Mucosa of stomach (tissue), 1 donor: ENCODE measurements around the gene TTL.

Source experiments
- H3K27me3 ChIP-seq: one replicate; pipeline ENCODE4 v1.7.0; 2013; ENCODE audit warnings: mild to moderate bottlenecking, low read length; ENCODE audit not compliant: control insufficient read depth, insufficient read depth
- H3K36me3 ChIP-seq: one replicate; pipeline ENCODE4 v1.7.0; 2013; ENCODE audit warnings: low read length; ENCODE audit not compliant: control insufficient read depth, insufficient read depth
- H3K4me1 ChIP-seq: one replicate; pipeline ENCODE4 v1.7.0; 2013; ENCODE audit warnings: mild to moderate bottlenecking, low read length; ENCODE audit not compliant: control insufficient read depth, insufficient read depth
- H3K4me3 ChIP-seq: one replicate; pipeline ENCODE4 v1.7.0; 2013; ENCODE audit warnings: low read length
- H3K9ac ChIP-seq: one replicate; pipeline ENCODE4 v1.7.0; 2013; ENCODE audit warnings: mild to moderate bottlenecking, low read length, moderate library complexity
- H3K9me3 ChIP-seq: one replicate; pipeline ENCODE4 v1.7.0; 2013; ENCODE audit warnings: mild to moderate bottlenecking, low read length, moderate library complexity; ENCODE audit not compliant: control insufficient read depth
- donor health status: Pancreatic carcinoma.

The TTL gene

GRCh38 chr2:112449854-112450253, 32.1 kb upstream of the TTL start:
- H3K4me1 ChIP-seq = no peaks in the 10 kb centered on the region
- no peak overlapping the region for H3K4me3 ChIP-seq
- no peak overlapping the region for H3K9ac ChIP-seq
- no peaks in the 10 kb centered on the region for H3K27me3 ChIP-seq
- no peaks in the 10 kb centered on the region for H3K36me3 ChIP-seq
- no peaks in the 10 kb centered on the region for H3K9me3 ChIP-seq

- Histone ChIP-seq H3K27me3 (no peaks in the 10 kb centered on the region), H3K4me1 (no peaks in the 10 kb centered on the region), H3K36me3 (no peaks in the 10 kb centered on the region), H3K9me3 (no peaks in the 10 kb centered on the region), H3K9ac (no peak overlapping the region), H3K4me3 (no peak overlapping the region)
Measured at GRCh38 chr2:112451317-112451716, 30.6 kb upstream of the TTL start.

GRCh38 chr2:112454586-112454985, 27.4 kb upstream of the TTL start:
- Histone ChIP-seq H3K9me3 (no peaks in the 10 kb centered on the region), H3K4me3 (no peak overlapping the region), H3K4me1 (no peaks in the 10 kb centered on the region), H3K27me3 (no peaks in the 10 kb centered on the region), H3K36me3 (no peaks in the 10 kb centered on the region), H3K9ac (no peak overlapping the region)

DNA sequence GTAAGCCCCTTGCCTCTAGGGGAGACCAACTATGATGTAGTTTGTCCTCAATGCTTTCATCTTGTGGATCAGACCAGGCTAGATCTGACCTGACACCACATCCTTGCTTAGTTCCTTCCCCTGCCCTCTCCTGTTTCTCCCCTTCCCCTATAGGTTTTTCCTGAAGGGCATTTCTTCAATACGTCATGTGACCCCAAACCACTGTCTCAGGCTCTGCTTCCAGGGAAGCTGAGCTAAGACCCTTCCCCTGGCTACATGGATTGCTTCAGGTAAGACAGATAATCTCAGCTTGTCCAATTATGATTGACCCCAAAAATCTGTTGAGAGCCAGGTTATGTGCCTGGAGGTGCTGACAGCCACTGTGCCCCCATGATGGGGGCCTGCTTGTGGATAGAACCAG, 22.6 kb upstream of the TTL start:
- Histone ChIP-seq H3K9ac (no peak overlapping the region), H3K9me3 (no peaks in the 10 kb centered on the region), H3K4me1 (no peaks in the 10 kb centered on the region), H3K4me3 (no peak overlapping the region), H3K27me3 (no peaks in the 10 kb centered on the region), H3K36me3 (no peaks in the 10 kb centered on the region)

DNA sequence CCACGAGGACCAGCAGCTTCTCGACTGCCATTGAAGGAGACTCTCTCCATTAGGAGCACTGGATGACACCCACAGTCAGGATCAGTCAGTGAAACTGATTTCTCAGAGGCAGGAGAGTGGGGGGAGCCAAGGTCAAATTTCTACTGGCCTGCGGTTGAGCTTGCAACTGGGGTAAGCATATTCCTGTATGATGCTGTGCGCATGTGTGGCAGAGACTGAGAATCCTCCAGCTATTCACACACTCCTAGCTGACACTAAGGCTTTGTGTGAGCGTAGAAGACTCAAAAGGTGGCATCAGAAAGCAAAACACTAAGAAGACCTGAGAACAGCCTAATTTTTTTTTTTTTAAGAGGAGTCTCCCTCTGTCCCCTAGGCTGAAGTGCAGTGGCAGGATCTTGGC, 19.8 kb upstream of the TTL start:
- no peak overlapping the region for H3K4me3 ChIP-seq
- H3K9ac ChIP-seq = no peak overlapping the region
- H3K4me1 ChIP-seq = no peaks in the 10 kb centered on the region
- H3K9me3 ChIP-seq = no peaks in the 10 kb centered on the region
- H3K27me3 ChIP-seq = no peaks in the 10 kb centered on the region
- H3K36me3 ChIP-seq = no peaks in the 10 kb centered on the region

DNA sequence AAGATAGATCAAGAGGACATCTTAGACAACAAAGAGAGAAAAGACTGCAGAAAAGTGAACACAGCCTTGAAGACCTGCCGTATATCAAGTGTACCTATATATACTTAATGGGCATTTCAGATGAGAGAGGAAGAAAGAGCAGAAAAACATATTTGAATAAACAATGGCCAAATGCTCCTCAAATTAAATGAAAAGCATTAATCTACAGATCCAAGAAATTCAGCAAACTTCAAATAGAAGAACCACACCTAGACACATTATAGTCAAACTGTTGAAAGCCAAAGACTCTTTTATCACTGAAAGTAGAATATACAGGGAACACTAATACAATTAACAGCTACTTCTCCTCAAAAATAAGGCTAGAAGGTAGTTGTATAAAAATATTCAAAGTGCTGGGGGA, 18.7 kb upstream of the TTL start:
- H3K9me3 ChIP-seq = no peaks in the 10 kb centered on the region
- no peaks in the 10 kb centered on the region for H3K27me3 ChIP-seq
- no peak overlapping the region for H3K9ac ChIP-seq
- no peak overlapping the region for H3K4me3 ChIP-seq
- no peaks in the 10 kb centered on the region for H3K36me3 ChIP-seq
- no peaks in the 10 kb centered on the region for H3K4me1 ChIP-seq

DNA sequence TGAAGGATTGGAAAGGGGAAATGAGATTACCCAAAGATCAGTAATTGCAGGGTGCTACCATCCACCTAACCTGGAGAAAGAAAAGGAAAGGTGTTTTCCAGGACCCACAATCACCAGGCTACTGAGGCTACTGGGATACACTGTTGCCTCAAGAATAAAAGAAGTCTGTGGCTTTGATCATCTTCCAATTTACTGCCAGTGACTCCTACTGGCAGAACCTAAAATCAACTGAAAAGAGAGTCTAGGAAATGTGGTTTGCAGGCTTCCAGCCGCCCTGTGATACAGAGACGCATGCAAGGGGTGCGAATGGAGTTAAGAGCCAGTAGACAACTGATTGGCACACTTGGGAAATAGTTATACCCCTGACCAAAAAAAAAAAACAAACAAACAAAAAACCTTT, 16.6 kb upstream of the TTL start:
- no peaks in the 10 kb centered on the region for H3K9me3 ChIP-seq
- H3K27me3 ChIP-seq = no peaks in the 10 kb centered on the region
- no peak overlapping the region for H3K9ac ChIP-seq

GRCh38 chr2:112472547-112473263, 9.3 kb upstream of the TTL start:
- Histone ChIP-seq H3K9me3 (no peaks in the 10 kb centered on the region), H3K9ac (no peak overlapping the region), H3K4me1 (no peaks in the 10 kb centered on the region), H3K36me3 (no peaks in the 10 kb centered on the region), H3K27me3 (no peaks in the 10 kb centered on the region), H3K4me3 (no peak overlapping the region)

More for the DNA sequence above, 16.6 kb upstream of the TTL start:
- Histone ChIP-seq H3K4me3 (no peak overlapping the region), H3K4me1 (no peaks in the 10 kb centered on the region), H3K36me3 (no peaks in the 10 kb centered on the region)

- Histone ChIP-seq H3K27me3 (no peaks in the 10 kb centered on the region), H3K4me1 (no peaks in the 10 kb centered on the region), H3K4me3 (no peak overlapping the region)
Measured at GRCh38 chr2:112474844-112475486, 7.0 kb upstream of the TTL start.

GRCh38 chr2:112476434-112476833, 5.5 kb upstream of the TTL start:
- H3K36me3 ChIP-seq = no peaks in the 10 kb centered on the region

More at GRCh38 chr2:112474844-112475486, 7.0 kb upstream of the TTL start:
- H3K36me3 ChIP-seq = no peaks in the 10 kb centered on the region
- no peaks in the 10 kb centered on the region for H3K9me3 ChIP-seq
- H3K9ac ChIP-seq = no peak overlapping the region

DNA sequence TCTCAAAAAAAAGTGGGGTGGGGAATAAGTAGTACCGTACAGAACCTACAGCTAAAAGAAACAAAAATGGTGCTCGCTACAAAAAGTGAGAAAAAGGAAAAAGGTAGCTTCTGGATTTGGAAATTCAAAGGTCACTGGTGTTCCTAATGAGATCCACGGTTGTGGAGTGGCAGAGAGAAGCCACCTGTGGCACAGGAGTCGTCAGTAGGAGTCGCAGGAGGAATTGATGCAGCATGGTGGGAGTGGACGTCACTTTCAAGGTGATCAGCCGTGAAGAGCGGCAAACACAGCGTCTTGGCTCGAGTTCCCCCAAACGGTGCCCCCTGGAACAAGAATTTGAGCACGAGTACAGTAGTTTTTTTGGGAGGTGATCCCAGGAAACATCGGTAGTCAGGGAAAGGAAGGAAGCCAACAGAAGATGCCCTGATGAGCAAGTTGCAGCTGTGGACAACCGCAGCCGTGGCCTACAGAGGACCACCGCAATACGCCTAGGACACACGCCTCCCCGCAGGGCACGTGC, 1.4 kb upstream of the TTL start:
- Histone ChIP-seq H3K4me3 (peak overlapping the region; percentile 75), H3K27me3 (no peaks in the 10 kb centered on the region), H3K9me3 (no peaks in the 10 kb centered on the region), H3K36me3 (no peaks in the 10 kb centered on the region), H3K4me1 (peaks cover 18% of the 10 kb centered on the region), H3K9ac (no peak overlapping the region)

More at GRCh38 chr2:112476434-112476833, 5.5 kb upstream of the TTL start:
- Histone ChIP-seq H3K4me1 (peaks cover 6% of the 10 kb centered on the region), H3K4me3 (no peak overlapping the region), H3K9me3 (no peaks in the 10 kb centered on the region), H3K9ac (no peak overlapping the region), H3K27me3 (no peaks in the 10 kb centered on the region)

DNA sequence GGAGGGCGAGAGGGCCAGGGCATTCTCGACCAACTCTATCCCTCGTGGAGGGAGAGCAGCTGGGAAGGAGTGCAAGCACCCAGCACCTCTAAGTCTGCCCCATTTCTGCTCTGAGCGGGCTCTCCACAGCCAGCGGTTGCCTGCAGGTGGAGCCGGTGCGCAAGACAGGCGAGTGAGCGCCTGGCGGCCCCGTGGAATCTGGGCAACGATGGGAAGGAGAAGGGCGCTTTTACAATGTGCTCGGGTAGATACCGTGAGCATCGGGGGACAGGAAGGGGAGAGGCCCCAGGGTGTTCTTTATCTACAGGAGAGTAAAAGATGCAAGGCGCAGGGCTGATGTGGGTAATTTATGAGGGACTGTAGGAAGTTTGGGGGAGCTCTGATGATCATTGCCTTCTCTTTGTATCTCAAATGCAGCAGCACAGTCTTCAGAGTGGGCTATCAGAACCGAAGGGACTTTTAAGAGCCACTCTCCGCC, 867 bp upstream of the TTL start:
- Histone ChIP-seq H3K4me3 (peak overlapping the region; percentile 75), H3K9ac (peak overlapping the region; percentile 66), H3K27me3 (no peaks in the 10 kb centered on the region), H3K4me1 (peaks cover 18% of the 10 kb centered on the region), H3K36me3 (no peaks in the 10 kb centered on the region), H3K9me3 (no peaks in the 10 kb centered on the region)
